ENCODE data around the gene CALD1.

- TF ChIP-seq REST (IDR thresholded peaks at IDR 0.05): no peak
- TF ChIP-seq CTCF (IDR thresholded peaks at IDR 0.05; ENCODE audit: low read depth, low read length, missing input control): no peak
- TF ChIP-seq MAX (IDR thresholded peaks at IDR 0.05): no peak
- TF ChIP-seq EGR1 (IDR thresholded peaks at IDR 0.05; ENCODE audit: low read depth in 2 of 2): no peak
These were observed 8.8 kb upstream of the CALD1 start for GRCh38 chr7:134770676-134771075.
